HCT116 (cell line): Measurements from ENCODE around the gene SLCO4A1. TPM values are rescaled to one million over a fixed set of nuclear protein-coding genes. Genes with fewer than 3 reads are reported as not detected.

Source experiments
- ATAC-seq: fragments of 200-7000 bp; cut with Tn5 transposase; 2 replicates; pipeline ENCODE4 v1.9.1; 2020; ENCODE audit warnings: mild to moderate bottlenecking, moderate library complexity
- BruUV-seq: library from RNA; stranded (reverse); fragments of 400-500 nt; replicated peaks from 2 replicates; lab custom pipeline; 2021; lab: Mats Ljungman, UMichigan
- CTCF ChIA-PET: fragments of 300-600 bp; sonication (Branson Sonifier 250); formaldehyde crosslinking; loops from one replicate; lab custom pipeline; 2021; ENCODE audit warnings: antibody characterized with exemption; lab: Charles Lee
- POLR2A ChIA-PET: fragments of 300-600, 350-600 bp; sonication (Branson Sonifier 250); formaldehyde crosslinking; loops from one replicate; lab custom pipeline; 2021; ENCODE audit warnings: antibody characterized with exemption; lab: Charles Lee
- RAD21 ChIA-PET, 2 experiments: fragments of 300-600 bp; sonication (Branson Sonifier 250); formaldehyde crosslinking; loops; one replicate each; lab custom pipeline; 2023; ENCODE audit warnings: low total read pairs in 2 of 2; ENCODE audit not compliant: uncharacterized antibody in 2 of 2, unreplicated experiment in 2 of 2, low non-redundant PET in 1 of 2; lab: Charles Lee
- DNase-seq: peaks from one replicate; pipeline ENCODE4 v3.0.0-alpha.2; 2010; ENCODE audit warnings: low read depth, low spot score
- H2AFZ ChIP-seq: fragments of 200-600 bp; shearing (Covaris generic), sonication (generic); 2 replicates; pipeline ENCODE4 v1.6.1; 2017; ENCODE audit warnings: low read depth, mixed run types, mixed read lengths, antibody characterized with exemption, low read length; ENCODE audit not compliant: poor library complexity, severe bottlenecking
- H3K27ac ChIP-seq: 2 replicates; pipeline ENCODE4 v1.5.1; 2012; ENCODE audit warnings: low read depth, low read length
- H3K27me3 ChIP-seq: fragments of 200-600 bp; sonication (generic); 2 replicates; pipeline ENCODE4 v1.6.1; 2016; ENCODE audit warnings: mixed run types, low read length, mixed read lengths; ENCODE audit not compliant: insufficient read depth
- H3K36me3 ChIP-seq, 2 experiments: fragments of 200-500 bp in 1 of 2; fragments of 200-600 bp in 1 of 2; sonication (Bioruptor generic) in 1 of 2; sonication (generic) in 1 of 2; 2 replicates each; pipeline versions ENCODE4 v1.5.1 to v1.6.1; 2014 to 2016; ENCODE audit warnings: low read length in 2 of 2, inconsistent platforms in 1 of 2, mixed read lengths in 1 of 2, mixed run types in 1 of 2; ENCODE audit not compliant: insufficient read depth in 2 of 2, control insufficient read depth in 1 of 2
- H3K4me1 ChIP-seq, 2 experiments: fragments of 200-600 bp in 1 of 2; sonication (generic) in 1 of 2; 2 replicates each; pipeline versions ENCODE4 v1.5.1 to v1.6.1; 2012 to 2017; ENCODE audit warnings: low read length in 2 of 2, inconsistent platforms in 1 of 2, mild to moderate bottlenecking in 1 of 2, mixed read lengths in 1 of 2, mixed run types in 1 of 2, moderate library complexity in 1 of 2; ENCODE audit not compliant: insufficient read depth in 2 of 2, control insufficient read depth in 1 of 2
- H3K4me2 ChIP-seq: fragments of 200-600 bp; sonication (generic); 2 replicates; pipeline ENCODE4 v1.6.1; 2017; ENCODE audit warnings: mixed run types, low read length, mixed read lengths
- H3K4me3 ChIP-seq, 2 experiments: fragments of 200-600 bp in 1 of 2; sonication (generic) in 1 of 2; replicated peaks in 1 of 2; 2 replicates each; pipeline ENCODE4 v1.5.1; 2011 to 2016; ENCODE audit warnings: low read length in 2 of 2, control low read depth in 1 of 2, low read depth in 1 of 2, mild to moderate bottlenecking in 1 of 2, mixed read lengths in 1 of 2, mixed run types in 1 of 2
- H3K79me2 ChIP-seq: fragments of 200-600 bp; sonication (generic); 2 replicates; pipeline ENCODE4 v1.6.1; 2017; ENCODE audit warnings: mild to moderate bottlenecking, mixed run types, low read length, moderate library complexity, mixed read lengths; ENCODE audit not compliant: insufficient read depth
- H3K9ac ChIP-seq: fragments of 200-600 bp; sonication (generic); 2 replicates; pipeline ENCODE4 v1.6.1; 2016; ENCODE audit warnings: low read length, mixed read lengths
- H3K9me2 ChIP-seq: fragments of 200-600 bp; sonication (generic), shearing (Covaris generic); 2 replicates; pipeline ENCODE4 v1.6.1; 2017; ENCODE audit warnings: mixed run types, mild to moderate bottlenecking, moderate library complexity; ENCODE audit not compliant: insufficient read depth
- H3K9me3 ChIP-seq, 2 experiments: fragments of 200-500 bp in 1 of 2; fragments of 200-600 bp in 1 of 2; sonication (Bioruptor generic) in 1 of 2; sonication (generic) in 1 of 2; 2 replicates each; pipeline ENCODE4 v1.6.1; 2014 to 2017; ENCODE audit warnings: low read length in 2 of 2, mixed read lengths in 2 of 2, inconsistent platforms in 1 of 2, low read depth in 1 of 2, mild to moderate bottlenecking in 1 of 2, mixed run types in 1 of 2, moderate library complexity in 1 of 2; ENCODE audit not compliant: control insufficient read depth in 1 of 2, insufficient read depth in 1 of 2
- H4K20me1 ChIP-seq: fragments of 200-600 bp; sonication (generic), shearing (Covaris generic); 2 replicates; pipeline ENCODE4 v1.6.1; 2017; ENCODE audit warnings: mixed run types, mild to moderate bottlenecking, moderate library complexity; ENCODE audit not compliant: insufficient read depth
- EGR1 ChIP-seq: IDR thresholded peaks from 2 replicates; pipeline ENCODE4 v1.6.1; 2012; ENCODE audit warnings: low read depth
- ELF1 ChIP-seq: IDR thresholded peaks from 2 replicates; pipeline ENCODE4 v1.6.1; 2012; ENCODE audit warnings: low read depth, borderline replicate concordance
- EZH2 ChIP-seq: fragments of 200-600 bp; sonication (generic); IDR thresholded peaks from 2 replicates; pipeline ENCODE4 v1.6.1; 2017; ENCODE audit warnings: antibody characterized with exemption, mixed run types
- FOSL1 ChIP-seq: IDR thresholded peaks from 2 replicates; pipeline ENCODE4 v1.6.1; 2012; ENCODE audit warnings: low read depth
- JUND ChIP-seq: IDR thresholded peaks from 2 replicates; pipeline ENCODE4 v1.6.1; 2012
- POLR2A ChIP-seq: IDR thresholded peaks from 2 replicates; pipeline ENCODE4 v1.7.0; 2011; ENCODE audit warnings: borderline replicate concordance; ENCODE audit not compliant: insufficient read depth, insufficient read length; ENCODE audit errors: extremely low read depth
- POLR2AphosphoS5 ChIP-seq: IDR thresholded peaks from 2 replicates; pipeline ENCODE4 v1.6.1; 2011; ENCODE audit warnings: mild to moderate bottlenecking, low read depth, low read length, moderate library complexity
- RAD21 ChIP-seq: IDR thresholded peaks from 2 replicates; pipeline ENCODE4 v1.6.1; 2012; ENCODE audit warnings: low read depth, mild to moderate bottlenecking
- ZFX ChIP-seq: fragments of 450-650 bp; IDR thresholded peaks from 2 replicates; pipeline ENCODE4 v1.6.1; 2017
- ZNF274 ChIP-seq: fragments of 200-500 bp; sonication (Bioruptor generic); IDR thresholded peaks from 2 replicates; pipeline ENCODE4 v1.6.1; 2014; ENCODE audit warnings: mild to moderate bottlenecking, low read depth, low read length, inconsistent platforms
- intact Hi-C: fragments of 100-400 bp; cut with micrococcal nuclease; formaldehyde crosslinking; loops from 2 replicates; pipeline ENCODE4 v1.10.0; 2022
- total RNA-seq: library from RNA; stranded (reverse); gene quantifications from one replicate; pipeline ENCODE4 v1.2.1, GENCODE V29; 2021; ENCODE audit not compliant: unreplicated experiment
- TF ChIP-seq, protein P1 (sequence below): IDR thresholded peaks from 2 replicates; pipeline ENCODE4 v1.6.1; 2012; ENCODE audit warnings: low read depth
- TF ChIP-seq, protein P2 (sequence below): IDR thresholded peaks from 2 replicates; pipeline ENCODE4 v1.6.1; 2012
- TF ChIP-seq, protein P3 (sequence below): IDR thresholded peaks from 2 replicates; pipeline ENCODE4 v1.6.1; 2011; ENCODE audit warnings: mild to moderate bottlenecking, low read length, moderate library complexity; ENCODE audit not compliant: insufficient replicate concordance; ENCODE audit errors: extremely low read depth
- TF ChIP-seq, protein P4 (sequence below): IDR thresholded peaks from 2 replicates; pipeline ENCODE4 v1.6.1; 2012
- TF ChIP-seq, protein P5 (sequence below), 3 experiments: fragments of 200-600 bp in 1 of 3; sonication (generic) in 1 of 3; IDR thresholded peaks in 2 of 3; conservative IDR thresholded peaks in 1 of 3; 2 replicates each; pipeline ENCODE4 v1.5.1; 2012 to 2017; ENCODE audit warnings: low read depth in 2 of 3, low read length in 2 of 3, antibody characterized with exemption in 1 of 3, borderline replicate concordance in 1 of 3, control low read depth in 1 of 3, mild to moderate bottlenecking in 1 of 3, mixed read lengths in 1 of 3, mixed run types in 1 of 3, moderate library complexity in 1 of 3; ENCODE audit not compliant: insufficient read depth in 1 of 3

SLCO4A1 gene
- total RNA-seq, 1 experiment from 2014 or later: 107 TPM

DNA sequence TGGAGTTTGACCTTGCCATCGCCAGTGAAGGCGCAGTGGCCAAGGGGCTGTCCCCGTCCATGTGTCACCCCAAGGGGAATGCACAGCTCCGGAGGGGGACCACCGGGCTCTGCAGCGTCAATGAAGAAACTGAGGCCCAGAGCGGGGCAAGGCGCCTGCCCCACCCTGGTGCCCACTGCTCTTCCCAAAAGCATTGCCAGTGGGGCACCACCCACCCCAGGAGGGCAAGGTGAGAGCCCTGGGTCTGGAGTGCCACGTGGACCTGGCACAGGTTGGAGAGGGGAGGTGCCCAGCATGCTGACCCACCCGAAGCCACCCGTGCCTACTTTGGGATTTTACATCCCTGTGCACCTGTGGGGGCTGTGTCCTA, 74.6 kb downstream of the SLCO4A1 start:
- BruUV-seq: no TSS peak
- DNase-seq (no peak), ATAC-seq (no peak)
- peaks cover 100% of the 10 kb centered on the region for H3K79me2 ChIP-seq
- TF ChIP-seq EGR1: no peak
- no peak for TF ChIP-seq EZH2
- no peak for TF ChIP-seq POLR2A
- TF ChIP-seq RAD21: no peak
- TF ChIP-seq, protein P1, sequence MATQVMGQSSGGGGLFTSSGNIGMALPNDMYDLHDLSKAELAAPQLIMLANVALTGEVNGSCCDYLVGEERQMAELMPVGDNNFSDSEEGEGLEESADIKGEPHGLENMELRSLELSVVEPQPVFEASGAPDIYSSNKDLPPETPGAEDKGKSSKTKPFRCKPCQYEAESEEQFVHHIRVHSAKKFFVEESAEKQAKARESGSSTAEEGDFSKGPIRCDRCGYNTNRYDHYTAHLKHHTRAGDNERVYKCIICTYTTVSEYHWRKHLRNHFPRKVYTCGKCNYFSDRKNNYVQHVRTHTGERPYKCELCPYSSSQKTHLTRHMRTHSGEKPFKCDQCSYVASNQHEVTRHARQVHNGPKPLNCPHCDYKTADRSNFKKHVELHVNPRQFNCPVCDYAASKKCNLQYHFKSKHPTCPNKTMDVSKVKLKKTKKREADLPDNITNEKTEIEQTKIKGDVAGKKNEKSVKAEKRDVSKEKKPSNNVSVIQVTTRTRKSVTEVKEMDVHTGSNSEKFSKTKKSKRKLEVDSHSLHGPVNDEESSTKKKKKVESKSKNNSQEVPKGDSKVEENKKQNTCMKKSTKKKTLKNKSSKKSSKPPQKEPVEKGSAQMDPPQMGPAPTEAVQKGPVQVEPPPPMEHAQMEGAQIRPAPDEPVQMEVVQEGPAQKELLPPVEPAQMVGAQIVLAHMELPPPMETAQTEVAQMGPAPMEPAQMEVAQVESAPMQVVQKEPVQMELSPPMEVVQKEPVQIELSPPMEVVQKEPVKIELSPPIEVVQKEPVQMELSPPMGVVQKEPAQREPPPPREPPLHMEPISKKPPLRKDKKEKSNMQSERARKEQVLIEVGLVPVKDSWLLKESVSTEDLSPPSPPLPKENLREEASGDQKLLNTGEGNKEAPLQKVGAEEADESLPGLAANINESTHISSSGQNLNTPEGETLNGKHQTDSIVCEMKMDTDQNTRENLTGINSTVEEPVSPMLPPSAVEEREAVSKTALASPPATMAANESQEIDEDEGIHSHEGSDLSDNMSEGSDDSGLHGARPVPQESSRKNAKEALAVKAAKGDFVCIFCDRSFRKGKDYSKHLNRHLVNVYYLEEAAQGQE: no peak
- TF ChIP-seq FOSL1: no peak
- TF ChIP-seq, protein P2, sequence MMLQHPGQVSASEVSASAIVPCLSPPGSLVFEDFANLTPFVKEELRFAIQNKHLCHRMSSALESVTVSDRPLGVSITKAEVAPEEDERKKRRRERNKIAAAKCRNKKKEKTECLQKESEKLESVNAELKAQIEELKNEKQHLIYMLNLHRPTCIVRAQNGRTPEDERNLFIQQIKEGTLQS: no peak
- TF ChIP-seq, protein P3, sequence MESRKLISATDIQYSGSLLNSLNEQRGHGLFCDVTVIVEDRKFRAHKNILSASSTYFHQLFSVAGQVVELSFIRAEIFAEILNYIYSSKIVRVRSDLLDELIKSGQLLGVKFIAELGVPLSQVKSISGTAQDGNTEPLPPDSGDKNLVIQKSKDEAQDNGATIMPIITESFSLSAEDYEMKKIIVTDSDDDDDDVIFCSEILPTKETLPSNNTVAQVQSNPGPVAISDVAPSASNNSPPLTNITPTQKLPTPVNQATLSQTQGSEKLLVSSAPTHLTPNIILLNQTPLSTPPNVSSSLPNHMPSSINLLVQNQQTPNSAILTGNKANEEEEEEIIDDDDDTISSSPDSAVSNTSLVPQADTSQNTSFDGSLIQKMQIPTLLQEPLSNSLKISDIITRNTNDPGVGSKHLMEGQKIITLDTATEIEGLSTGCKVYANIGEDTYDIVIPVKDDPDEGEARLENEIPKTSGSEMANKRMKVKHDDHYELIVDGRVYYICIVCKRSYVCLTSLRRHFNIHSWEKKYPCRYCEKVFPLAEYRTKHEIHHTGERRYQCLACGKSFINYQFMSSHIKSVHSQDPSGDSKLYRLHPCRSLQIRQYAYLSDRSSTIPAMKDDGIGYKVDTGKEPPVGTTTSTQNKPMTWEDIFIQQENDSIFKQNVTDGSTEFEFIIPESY: no peak
- TF ChIP-seq ZFX: no peak
- TF ChIP-seq ZNF274: no peak
- no peak for TF ChIP-seq JUND
- no peak for TF ChIP-seq POLR2AphosphoS5
- no peak for TF ChIP-seq ELF1
- TF ChIP-seq, protein P4, sequence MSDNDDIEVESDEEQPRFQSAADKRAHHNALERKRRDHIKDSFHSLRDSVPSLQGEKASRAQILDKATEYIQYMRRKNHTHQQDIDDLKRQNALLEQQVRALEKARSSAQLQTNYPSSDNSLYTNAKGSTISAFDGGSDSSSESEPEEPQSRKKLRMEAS: no peak
- TF ChIP-seq, protein P5, sequence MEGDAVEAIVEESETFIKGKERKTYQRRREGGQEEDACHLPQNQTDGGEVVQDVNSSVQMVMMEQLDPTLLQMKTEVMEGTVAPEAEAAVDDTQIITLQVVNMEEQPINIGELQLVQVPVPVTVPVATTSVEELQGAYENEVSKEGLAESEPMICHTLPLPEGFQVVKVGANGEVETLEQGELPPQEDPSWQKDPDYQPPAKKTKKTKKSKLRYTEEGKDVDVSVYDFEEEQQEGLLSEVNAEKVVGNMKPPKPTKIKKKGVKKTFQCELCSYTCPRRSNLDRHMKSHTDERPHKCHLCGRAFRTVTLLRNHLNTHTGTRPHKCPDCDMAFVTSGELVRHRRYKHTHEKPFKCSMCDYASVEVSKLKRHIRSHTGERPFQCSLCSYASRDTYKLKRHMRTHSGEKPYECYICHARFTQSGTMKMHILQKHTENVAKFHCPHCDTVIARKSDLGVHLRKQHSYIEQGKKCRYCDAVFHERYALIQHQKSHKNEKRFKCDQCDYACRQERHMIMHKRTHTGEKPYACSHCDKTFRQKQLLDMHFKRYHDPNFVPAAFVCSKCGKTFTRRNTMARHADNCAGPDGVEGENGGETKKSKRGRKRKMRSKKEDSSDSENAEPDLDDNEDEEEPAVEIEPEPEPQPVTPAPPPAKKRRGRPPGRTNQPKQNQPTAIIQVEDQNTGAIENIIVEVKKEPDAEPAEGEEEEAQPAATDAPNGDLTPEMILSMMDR (IDR thresholded peaks at IDR 0.05 in 2 of 3, conservative IDR thresholded peaks at IDR 0.05 in 1 of 3; ENCODE audit: borderline replicate concordance in 1 of 3, insufficient read depth in 1 of 3, low read depth in 2 of 3, low read length in 2 of 3): no peak
- no peaks in the 10 kb centered on the region for H3K9me2 ChIP-seq
- H3K4me1 ChIP-seq: peaks cover 29 to 99% of the 10 kb centered on the region in 2 experiments; a peak in 3 of 4 replicates
- H3K27ac ChIP-seq: peak overlapping the region; percentile 18; the same call in 1 of the 2 replicates
- ChIA-PET POLR2A (interaction anchor here (1.7 kb wide), 1 partner anchor 12 kb away, joined by 4 read pairs; no protein-coding TSS in a partner anchor), CTCF (no interaction called here), RAD21 (no interaction called here)
- H3K36me3 ChIP-seq: peaks cover 38 to 97% of the 10 kb centered on the region in 2 experiments
- no peak overlapping the region for H3K9ac ChIP-seq
- peaks cover 46% of the 10 kb centered on the region for H4K20me1 ChIP-seq
- H3K9me3 ChIP-seq: no peaks in the 10 kb centered on the region
- H3K4me2 ChIP-seq: no peak overlapping the region
- H3K27me3 ChIP-seq: no peaks in the 10 kb centered on the region
- no peak overlapping the region for H2AFZ ChIP-seq
- no peak overlapping the region for H3K4me3 ChIP-seq
- intact Hi-C loops: no loop called here
